Measurements from ENCODE around the gene VSTM4.
A peak's percentile ranks its signal among the peaks of the same experiment; 100 is the strongest.

The VSTM4 gene

GRCh38 chr10:49115015-49115795, at the start of gene VSTM4:
VSTM4 (minus strand) TSS chr10:49115522; CDS start chr10:49115485, 37 bp downstream.
- no peak for DNase-seq

GRCh38 chr10:49164559-49165188, 49.4 kb upstream of the VSTM4 start:
- peak; percentile 20 for DNase-seq

- DNase-seq, result no peak
Measured at GRCh38 chr10:49163741-49164140, 48.4 kb upstream of the VSTM4 start.

- no peak for DNase-seq
Measured at GRCh38 chr10:49162761-49163310, 47.5 kb upstream of the VSTM4 start.

- DNase-seq, result no peak
Measured at GRCh38 chr10:49162063-49162462, 46.7 kb upstream of the VSTM4 start.

GRCh38 chr10:49161411-49161997, 46.2 kb upstream of the VSTM4 start:
- no peak for DNase-seq

- DNase-seq, result no peak
Measured at GRCh38 chr10:49160814-49161213, 45.5 kb upstream of the VSTM4 start.

- no peak for DNase-seq
Measured at GRCh38 chr10:49160110-49160509, 44.8 kb upstream of the VSTM4 start.

- DNase-seq, result no peak
Measured at GRCh38 chr10:49158915-49159314, 43.6 kb upstream of the VSTM4 start.

- DNase-seq, result no peak
Measured at GRCh38 chr10:49158404-49158803, 43.1 kb upstream of the VSTM4 start.

- DNase-seq, result no peak
Measured at GRCh38 chr10:49157229-49157628, 41.9 kb upstream of the VSTM4 start.

- no peak for DNase-seq
Measured at GRCh38 chr10:49154641-49155040, 39.3 kb upstream of the VSTM4 start.

- DNase-seq, result no peak
Measured at GRCh38 chr10:49153971-49154370, 38.6 kb upstream of the VSTM4 start.

- no peak for DNase-seq
Measured at GRCh38 chr10:49153115-49153514, 37.8 kb upstream of the VSTM4 start.

- no peak for DNase-seq
Measured at GRCh38 chr10:49152663-49153062, 37.3 kb upstream of the VSTM4 start.

- no peak for DNase-seq
Measured at GRCh38 chr10:49152037-49152436, 36.7 kb upstream of the VSTM4 start.

GRCh38 chr10:49151481-49151880, 36.2 kb upstream of the VSTM4 start:
- DNase-seq, result no peak

GRCh38 chr10:49151025-49151445, 35.7 kb upstream of the VSTM4 start:
- no peak for DNase-seq

- no peak for DNase-seq
Measured at GRCh38 chr10:49150426-49150825, 35.1 kb upstream of the VSTM4 start.

- no peak for DNase-seq
Measured at GRCh38 chr10:49149881-49150280, 34.6 kb upstream of the VSTM4 start.

GRCh38 chr10:49144058-49144720, 28.9 kb upstream of the VSTM4 start:
- DNase-seq, result no peak

GRCh38 chr10:49143249-49143648, 27.9 kb upstream of the VSTM4 start:
- DNase-seq, result no peak

All from activated effector memory CD4-positive, alpha-beta T cell treated with Interleukin-2 at 50 U/mL for 16 hours (primary cell).